Amniotic stem cell (primary cell): ENCODE data around the gene HOXA3.

Experiments used
- DNase-seq: peaks from one replicate; lab custom pipeline; 2025; lab: John Stamatoyannopoulos, UW

Gene HOXA3

GRCh38 chr7:27088002-27088922 lies 64.1 kb downstream of the HOXA3 start:
- DNase-seq = no peak

- no peak for DNase-seq
These were observed 68.7 kb downstream of the HOXA3 start for GRCh38 chr7:27083646-27084045.

DNA sequence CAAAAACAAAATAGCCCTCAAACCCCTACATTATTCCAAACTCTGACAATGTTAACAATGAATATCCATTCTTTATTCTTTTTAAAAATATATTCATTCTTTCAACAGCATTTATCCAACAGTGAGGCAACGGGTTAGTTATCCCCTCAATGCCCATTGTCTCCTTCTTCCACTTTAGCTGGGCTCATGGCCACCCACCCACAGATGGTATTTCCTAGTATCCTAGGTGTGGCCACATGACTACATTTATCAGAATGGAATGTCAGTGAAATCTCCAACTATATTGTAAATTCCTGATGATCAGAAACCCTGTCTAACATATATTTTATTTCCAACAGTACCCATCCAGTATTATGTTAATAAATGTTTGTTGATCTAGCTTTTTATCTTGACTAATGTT lies 70.2 kb downstream of the HOXA3 start:
- no peak for DNase-seq

DNA sequence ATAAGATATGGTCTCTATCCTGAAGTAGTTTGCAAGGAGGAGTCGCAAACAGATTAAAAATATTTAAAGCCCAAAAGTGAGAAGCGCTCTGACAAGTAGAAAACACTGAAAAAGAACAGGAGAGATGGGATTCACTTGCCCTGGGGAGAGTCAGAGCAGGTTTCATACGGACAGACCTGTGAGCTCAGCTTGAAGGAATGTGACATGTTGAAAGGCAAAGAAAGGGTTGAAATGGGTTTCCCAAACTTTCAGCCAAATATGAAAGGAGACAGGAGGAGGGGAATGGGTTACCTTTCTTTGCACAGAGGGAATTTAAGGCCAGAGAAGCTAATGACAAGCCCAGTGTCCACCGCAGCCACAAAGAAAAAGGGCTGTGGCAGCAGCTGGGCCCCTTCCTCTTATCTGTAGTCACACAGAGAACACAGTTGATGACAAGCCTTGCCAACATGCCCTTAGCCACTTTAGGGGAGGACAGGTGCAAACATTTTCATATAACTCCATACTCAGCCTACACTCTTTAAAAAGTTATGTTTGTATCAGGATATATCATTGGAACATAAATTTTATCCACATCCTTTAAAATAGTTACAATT lies 71.4 kb downstream of the HOXA3 start:
- DNase-seq = no peak

GRCh38 chr7:27079234-27079975 lies 73.0 kb downstream of the HOXA3 start:
- no peak for DNase-seq

GRCh38 chr7:27078616-27079233 lies 73.7 kb downstream of the HOXA3 start:
- DNase-seq = no peak

DNA sequence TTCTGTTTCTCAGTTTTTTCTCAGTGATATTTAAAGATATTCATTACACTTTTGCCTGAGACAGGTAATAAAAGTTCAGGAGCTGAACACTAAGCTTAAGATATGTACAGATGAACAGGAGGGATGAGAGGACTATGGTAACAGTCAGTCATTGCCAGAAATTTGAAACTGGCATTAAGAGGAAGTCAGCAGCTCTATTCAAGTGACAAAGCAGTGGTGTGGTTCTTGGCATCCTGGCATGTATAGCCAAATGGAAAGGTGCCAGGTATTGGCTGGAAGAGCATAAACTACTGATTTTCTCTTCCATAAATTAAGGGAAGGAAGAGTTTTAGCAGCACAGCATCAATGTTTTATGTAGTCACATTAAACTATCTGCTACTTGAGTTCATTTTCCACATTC lies 79.3 kb downstream of the HOXA3 start:
- no peak for DNase-seq

DNA sequence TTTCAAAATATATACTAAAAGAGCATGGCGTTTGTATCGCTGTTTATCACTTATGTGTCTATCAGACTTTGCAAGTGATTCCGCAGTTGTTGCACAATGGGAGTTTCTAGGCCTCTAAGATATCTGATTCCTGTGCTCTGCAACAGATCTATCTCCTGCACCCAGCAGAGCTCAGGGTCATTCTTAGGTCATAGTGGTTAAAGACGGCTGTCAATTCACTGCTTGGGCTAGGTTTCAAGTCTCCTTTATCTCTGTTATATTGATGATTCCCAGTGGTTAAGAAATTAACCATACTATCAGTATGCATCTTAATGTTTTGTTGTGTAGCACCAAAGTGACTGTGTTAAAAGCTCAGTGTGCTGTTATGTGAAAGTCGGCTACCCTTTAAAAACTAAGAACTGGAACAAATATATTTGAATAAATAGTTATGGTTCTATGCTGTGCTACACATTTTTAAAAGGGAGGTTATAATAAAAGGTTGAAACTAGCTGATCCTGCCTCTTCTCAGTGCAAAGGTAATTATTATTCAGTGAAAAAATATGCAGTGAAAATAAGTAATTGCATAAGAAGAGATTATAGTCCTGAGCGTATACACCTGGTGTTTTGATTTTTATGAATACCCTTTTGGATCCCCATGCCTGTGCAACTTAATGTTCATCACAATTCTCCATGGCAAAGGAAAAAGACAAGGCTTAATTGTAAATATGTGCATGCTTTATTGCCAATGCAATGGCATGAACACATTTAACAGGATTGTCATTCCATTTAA lies 80.6 kb downstream of the HOXA3 start:
- DNase-seq = no peak

GRCh38 chr7:27068259-27068658 lies 84.1 kb downstream of the HOXA3 start:
- DNase-seq = no peak

DNA sequence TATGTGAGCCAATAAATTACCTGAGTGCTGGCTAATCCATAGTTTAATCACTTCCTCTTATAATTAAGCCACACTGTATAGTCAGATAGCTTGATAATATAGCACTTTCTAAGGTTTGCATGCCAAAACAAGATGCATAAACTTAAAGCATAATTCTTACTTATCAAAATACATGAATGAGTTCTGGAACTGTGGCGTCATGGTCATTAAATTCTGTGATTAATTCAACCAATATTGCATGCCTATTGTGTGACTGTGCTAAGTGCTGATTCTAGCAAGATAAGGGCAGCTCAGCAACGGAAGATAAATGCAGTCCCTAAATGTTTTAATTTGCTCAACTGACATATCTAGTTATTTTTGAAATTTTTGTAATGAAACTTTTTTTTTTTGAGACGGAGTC lies 86.2 kb downstream of the HOXA3 start:
- DNase-seq = no peak

- no peak for DNase-seq
These were observed 86.7 kb downstream of the HOXA3 start for GRCh38 chr7:27065709-27066108.

DNA sequence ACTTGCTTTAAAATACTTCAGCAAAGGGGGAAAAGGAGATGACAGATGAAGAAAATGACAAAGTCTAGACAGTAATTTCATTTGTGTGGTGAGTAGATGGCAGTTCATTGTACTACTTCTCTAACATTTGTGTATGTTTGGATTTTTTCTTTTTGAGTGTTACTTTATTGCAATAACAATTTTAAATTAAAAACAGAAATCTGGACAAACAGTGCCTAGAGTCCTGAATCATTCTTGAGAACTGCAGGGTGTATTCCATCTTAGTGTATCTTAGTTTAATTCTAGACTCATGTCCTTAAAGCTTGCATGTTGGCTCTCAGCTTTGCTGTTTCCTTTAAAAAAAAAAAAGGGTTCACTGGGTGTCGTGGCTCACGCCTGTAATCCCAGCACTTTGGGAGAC lies 87.7 kb downstream of the HOXA3 start:
- DNase-seq = no peak

- no peak for DNase-seq
These were observed 88.2 kb downstream of the HOXA3 start for GRCh38 chr7:27064159-27064558.

GRCh38 chr7:27062946-27063345 lies 89.4 kb downstream of the HOXA3 start:
- DNase-seq = no peak
